ES-I3 (cell line): ENCODE measurements around the gene CLEC5A.

ENCODE experiments used
- H3K36me3 ChIP-seq: 2 replicates; pipeline ENCODE4 v1.6.1; 2013; ENCODE audit warnings: mild to moderate bottlenecking, low read length, control low read depth, moderate library complexity; ENCODE audit not compliant: insufficient read depth
- H3K4me1 ChIP-seq: 2 replicates; pipeline ENCODE4 v1.6.1; 2013; ENCODE audit warnings: mild to moderate bottlenecking, control low read depth, low read length; ENCODE audit not compliant: insufficient read depth
- H3K9ac ChIP-seq: 2 replicates; pipeline ENCODE4 v1.6.1; 2013; ENCODE audit warnings: low read depth, mild to moderate bottlenecking, low read length, moderate library complexity
- H3K9me3 ChIP-seq: 2 replicates; pipeline ENCODE4 v1.6.1; 2013; ENCODE audit warnings: mild to moderate bottlenecking, low read length, moderate library complexity; ENCODE audit not compliant: control insufficient read depth, insufficient read depth

The CLEC5A gene

DNA sequence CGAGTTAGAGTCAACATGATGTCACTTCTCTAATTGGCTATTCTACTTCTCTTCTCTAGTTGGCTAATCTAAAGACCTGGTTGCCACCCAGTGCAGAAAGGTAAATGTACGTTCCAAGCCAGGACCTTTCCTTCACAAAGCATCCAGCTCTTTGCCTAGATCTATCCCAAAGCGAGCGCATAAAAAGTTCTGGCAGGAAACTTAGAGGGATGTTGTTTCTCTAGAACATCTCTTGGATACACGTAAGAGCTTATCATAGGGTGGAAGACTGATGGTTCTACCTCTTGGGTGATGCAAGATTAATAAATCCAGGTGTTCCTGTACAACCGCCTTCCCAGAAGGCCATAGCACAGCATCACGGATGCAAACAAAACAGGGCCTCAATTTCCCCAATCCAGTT, 26.9 kb upstream of the CLEC5A start, which contains the start of gene TAS2R38:
Gene TAS2R38 (minus strand): TSS at position 101 of the 400 bp plus-strand sequence. CDS start 84 bp downstream, at position 17.
- H3K9me3 ChIP-seq: no peaks in the 10 kb centered on the region
- H3K4me1 ChIP-seq: no peaks in the 10 kb centered on the region

DNA sequence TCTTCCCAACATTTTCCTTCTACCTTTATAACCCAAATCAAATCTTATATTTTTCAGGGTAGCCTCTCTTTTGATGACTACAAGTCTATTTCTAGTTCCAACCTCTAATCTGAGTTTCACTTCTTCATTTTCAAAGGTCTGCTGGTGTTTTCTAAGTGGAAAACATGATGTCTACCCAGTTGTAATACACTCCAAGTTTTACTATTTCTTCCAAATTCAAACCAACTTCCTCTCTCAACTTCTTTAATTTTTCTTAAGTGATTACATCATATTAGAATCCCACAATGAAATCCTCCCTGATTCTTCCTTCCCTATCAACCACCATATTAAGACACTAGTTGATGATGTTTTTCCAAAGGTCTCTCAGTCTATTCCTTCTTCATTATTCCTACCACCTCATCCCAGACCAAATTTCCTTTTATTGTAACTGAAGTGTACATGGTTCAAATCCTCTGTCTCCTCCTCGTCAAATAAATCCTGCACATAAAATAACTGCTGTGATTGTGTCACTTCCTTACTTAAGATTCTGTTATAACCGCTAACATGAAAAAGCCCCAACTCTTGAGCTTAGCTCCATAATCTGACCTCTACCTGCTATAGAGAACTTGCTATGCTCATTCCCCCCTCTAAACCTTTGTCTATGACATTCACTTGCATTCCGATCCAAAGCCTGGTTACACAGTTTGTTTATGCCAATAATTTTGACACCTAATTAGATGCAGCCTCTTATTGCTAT, 14.1 kb upstream of the CLEC5A start:
- Histone ChIP-seq H3K9me3 (no peaks in the 10 kb centered on the region), H3K36me3 (no peaks in the 10 kb centered on the region), H3K9ac (no peak overlapping the region), H3K4me1 (no peaks in the 10 kb centered on the region)

More for the DNA sequence above, 26.9 kb upstream of the CLEC5A start, which contains the start of gene TAS2R38:
- no peak within 1 kb of the TSS for H3K9ac ChIP-seq
- no peaks in the 10 kb centered on the region for H3K36me3 ChIP-seq

DNA sequence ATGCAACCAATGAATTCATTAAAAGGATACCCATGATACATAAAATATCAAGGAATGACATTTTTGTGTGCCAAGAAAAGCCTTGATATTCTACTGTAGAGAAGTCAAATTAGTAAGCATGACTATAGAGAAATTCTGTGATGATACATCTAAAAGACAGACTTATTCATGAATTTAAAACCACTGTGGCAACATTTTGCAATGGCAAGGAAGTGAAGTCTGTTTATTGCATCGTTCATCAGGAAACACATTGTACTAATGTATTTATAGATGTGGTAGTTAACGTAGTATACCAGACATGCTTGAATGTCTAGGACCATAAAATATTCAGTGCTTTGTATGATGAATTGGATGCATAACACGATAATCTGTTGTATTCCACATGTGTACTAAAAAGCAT, 9.3 kb upstream of the CLEC5A start:
- Histone ChIP-seq H3K4me1 (peaks cover 9% of the 10 kb centered on the region), H3K9ac (no peak overlapping the region), H3K36me3 (no peaks in the 10 kb centered on the region), H3K9me3 (no peaks in the 10 kb centered on the region)

DNA sequence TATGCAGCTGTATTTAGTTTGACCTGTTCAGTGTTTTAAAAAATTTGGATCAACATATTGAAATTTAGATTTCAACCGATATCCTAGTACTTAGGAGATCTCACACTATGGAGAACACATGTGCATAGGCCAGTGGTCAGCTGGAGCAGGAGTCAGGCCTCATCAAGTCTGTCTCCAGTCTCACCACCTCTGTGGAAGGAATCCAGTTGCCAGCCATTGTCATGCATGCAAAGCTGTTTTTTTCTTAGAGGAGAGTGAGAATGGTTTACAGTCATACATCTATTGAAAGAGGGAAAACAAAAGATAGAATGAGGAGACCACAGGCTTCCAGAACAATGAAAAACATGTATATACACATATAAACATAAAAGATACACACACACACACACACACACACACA, 7.6 kb upstream of the CLEC5A start:
- no peak overlapping the region for H3K9ac ChIP-seq
- H3K4me1 ChIP-seq: peaks cover 9% of the 10 kb centered on the region
- no peaks in the 10 kb centered on the region for H3K9me3 ChIP-seq
- no peaks in the 10 kb centered on the region for H3K36me3 ChIP-seq

DNA sequence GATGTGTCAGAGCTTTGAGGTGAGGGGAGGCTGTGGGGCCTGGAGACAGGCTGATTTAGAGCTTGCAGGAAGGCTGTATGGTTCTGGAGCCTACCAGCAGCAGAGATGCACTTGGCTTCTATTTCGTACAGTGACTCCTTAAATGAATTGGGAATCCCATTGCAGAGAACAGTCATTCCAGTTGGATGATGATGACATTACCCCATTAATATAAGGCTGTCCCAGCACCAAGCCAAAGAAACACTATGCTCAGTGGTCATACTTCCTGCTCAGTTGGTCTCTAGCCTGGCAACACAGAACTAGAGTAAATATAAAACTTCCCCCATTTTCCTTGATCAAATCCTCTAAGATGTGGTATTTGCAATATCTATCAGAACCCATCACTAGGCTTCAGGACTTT, 5.7 kb upstream of the CLEC5A start:
- Histone ChIP-seq H3K9me3 (no peaks in the 10 kb centered on the region), H3K9ac (no peak overlapping the region), H3K36me3 (no peaks in the 10 kb centered on the region), H3K4me1 (peaks cover 9% of the 10 kb centered on the region)

DNA sequence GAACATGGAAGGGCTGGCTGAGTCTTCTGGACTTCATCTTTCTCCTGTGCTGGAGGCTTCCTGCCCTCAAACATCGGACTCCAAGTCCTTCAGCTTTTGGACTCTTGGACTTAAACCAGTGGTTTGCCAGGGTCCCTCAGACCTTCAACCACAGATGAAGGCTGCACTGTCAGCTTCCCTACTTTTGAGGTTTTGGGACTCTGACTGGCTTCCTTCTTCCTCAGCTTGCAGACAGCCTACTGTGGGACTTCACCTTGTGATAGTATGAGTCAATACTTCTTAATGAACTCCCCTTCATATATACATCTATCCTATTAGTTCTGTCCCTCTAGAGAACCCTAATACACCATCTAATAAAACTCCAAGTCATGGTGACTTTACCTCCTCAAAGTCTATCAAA, 4.0 kb upstream of the CLEC5A start:
- no peak overlapping the region for H3K9ac ChIP-seq
- H3K9me3 ChIP-seq: no peaks in the 10 kb centered on the region
- H3K4me1 ChIP-seq: peaks cover 9% of the 10 kb centered on the region
- H3K36me3 ChIP-seq: no peaks in the 10 kb centered on the region

DNA sequence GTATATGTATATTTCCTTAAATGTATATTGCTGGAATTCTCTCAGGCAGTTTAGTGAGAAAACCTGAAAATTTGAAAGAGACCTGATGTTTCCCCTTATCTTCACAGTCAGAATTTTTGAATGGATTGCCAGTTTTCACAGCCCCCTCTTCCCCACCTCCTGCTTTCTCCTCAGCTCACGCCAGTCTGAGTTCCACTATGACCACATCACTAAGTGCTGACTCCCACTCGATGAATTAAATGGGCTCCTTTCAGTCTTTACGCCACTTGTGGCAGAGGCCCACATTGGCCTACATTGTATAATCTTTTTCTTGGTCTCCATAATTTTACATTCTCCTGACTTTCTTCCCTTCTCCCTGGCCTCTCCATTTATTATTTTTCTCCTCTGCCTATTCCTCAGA, 3.1 kb upstream of the CLEC5A start:
- no peaks in the 10 kb centered on the region for H3K36me3 ChIP-seq
- H3K4me1 ChIP-seq: peaks cover 9% of the 10 kb centered on the region
- no peak overlapping the region for H3K9ac ChIP-seq
- no peaks in the 10 kb centered on the region for H3K9me3 ChIP-seq

DNA sequence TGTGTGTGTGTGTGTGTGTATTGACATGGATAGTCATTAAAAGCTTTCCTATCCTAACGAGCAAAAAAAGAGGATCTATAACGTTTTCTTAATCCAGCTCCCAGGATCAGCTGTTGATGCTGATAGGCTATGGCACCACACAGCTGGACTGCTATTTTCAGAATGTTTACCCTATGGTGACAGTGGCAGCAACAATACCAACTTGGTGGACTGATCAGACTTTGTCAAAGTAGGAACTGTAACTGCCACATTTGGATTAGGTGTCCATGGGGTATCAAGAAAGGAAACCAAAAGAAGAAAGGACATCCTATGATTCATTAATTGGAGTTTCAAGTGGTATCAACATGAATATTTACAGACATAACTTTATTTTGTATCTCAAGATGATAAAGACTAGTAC, 2.7 kb upstream of the CLEC5A start:
- Histone ChIP-seq H3K4me1 (peaks cover 5% of the 10 kb centered on the region), H3K9ac (no peak overlapping the region), H3K36me3 (no peaks in the 10 kb centered on the region), H3K9me3 (no peaks in the 10 kb centered on the region)

DNA sequence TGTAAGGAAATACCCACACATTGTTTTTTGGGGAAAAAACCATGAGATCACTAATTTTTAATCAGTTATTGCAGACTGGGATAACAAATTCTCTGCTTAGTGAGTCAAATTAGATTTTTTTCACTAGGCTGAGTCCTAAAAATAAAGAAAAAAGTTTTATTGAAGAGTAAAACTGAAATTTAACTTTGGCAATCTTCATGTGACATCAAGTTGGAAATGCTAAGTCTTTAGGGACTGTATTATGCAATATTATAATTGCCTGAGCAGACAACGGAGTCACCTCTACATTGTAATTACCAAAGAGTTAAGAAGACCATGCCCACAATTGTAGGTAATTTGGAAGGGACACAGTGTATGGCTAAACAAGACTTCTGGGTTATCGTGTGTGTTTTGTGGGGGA, 2.2 kb upstream of the CLEC5A start:
- Histone ChIP-seq H3K4me1 (peaks cover under 1% of the 10 kb centered on the region; the same call in 1 of the 2 replicates), H3K9me3 (no peaks in the 10 kb centered on the region), H3K36me3 (no peaks in the 10 kb centered on the region), H3K9ac (no peak overlapping the region)

DNA sequence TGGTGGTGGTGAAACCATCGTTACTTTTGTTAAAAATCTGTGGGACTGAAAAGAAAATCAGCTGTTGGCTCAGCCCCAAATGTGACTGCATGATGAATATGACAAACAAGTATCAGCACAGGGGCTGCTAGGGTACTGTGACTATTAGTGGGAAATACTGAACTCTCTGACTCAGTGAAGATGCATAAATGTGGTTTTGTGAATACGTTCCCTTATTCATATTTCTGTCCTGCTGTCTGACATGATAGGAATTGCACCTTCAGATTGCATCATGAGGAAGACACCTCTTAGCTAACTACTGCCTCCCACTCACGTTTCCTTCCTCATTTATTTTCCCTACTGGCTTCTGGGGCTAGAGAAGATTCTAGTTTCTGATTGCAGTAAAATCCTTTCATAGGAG, 1.4 kb downstream of the CLEC5A start:
- no peaks in the 10 kb centered on the region for H3K36me3 ChIP-seq
- no peak overlapping the region for H3K9ac ChIP-seq
- H3K4me1 ChIP-seq: no peaks in the 10 kb centered on the region
- no peaks in the 10 kb centered on the region for H3K9me3 ChIP-seq

DNA sequence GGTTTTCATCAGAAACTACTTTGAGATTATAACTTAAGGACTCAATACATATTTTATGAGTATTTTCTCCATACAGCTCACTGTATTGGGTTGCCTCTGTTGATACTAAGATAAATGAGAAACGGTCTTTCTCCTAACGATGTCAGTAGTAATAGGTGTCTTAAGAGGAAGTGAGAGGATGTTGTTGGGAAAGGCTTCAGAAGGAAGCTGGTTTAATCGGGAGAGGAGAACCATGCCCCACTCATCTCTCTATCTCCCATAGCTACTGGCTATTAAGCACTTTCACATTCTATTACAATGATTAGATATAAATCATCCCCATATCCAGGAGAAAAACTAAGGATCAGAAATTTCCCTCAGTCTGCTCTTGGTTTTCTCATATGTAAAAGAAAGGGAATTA, 2.0 kb downstream of the CLEC5A start:
- Histone ChIP-seq H3K9me3 (no peaks in the 10 kb centered on the region), H3K9ac (no peak overlapping the region)

DNA sequence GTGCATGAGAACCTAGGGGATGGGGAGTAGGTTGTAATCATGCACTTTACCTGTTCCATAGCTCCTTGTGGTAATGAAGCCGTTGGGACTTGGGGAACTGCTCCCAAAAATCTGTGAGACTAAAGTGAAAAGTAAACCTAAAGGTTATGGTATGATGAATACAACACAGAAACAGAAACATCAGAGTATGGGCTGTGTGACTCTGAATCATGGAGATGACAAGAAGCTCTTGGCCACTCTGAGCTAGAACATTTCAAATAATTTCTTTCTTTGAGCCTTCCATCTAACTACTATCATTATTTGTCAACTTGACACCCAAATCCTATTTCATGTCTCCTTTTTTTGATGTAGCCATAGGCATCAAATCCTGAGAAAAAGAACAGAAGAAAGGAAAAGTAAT, 2.9 kb downstream of the CLEC5A start:
- no peaks in the 10 kb centered on the region for H3K9me3 ChIP-seq
- no peaks in the 10 kb centered on the region for H3K36me3 ChIP-seq
- H3K9ac ChIP-seq: no peak overlapping the region
- H3K4me1 ChIP-seq: no peaks in the 10 kb centered on the region

More for the DNA sequence above, 2.0 kb downstream of the CLEC5A start:
- Histone ChIP-seq H3K4me1 (no peaks in the 10 kb centered on the region), H3K36me3 (no peaks in the 10 kb centered on the region)

DNA sequence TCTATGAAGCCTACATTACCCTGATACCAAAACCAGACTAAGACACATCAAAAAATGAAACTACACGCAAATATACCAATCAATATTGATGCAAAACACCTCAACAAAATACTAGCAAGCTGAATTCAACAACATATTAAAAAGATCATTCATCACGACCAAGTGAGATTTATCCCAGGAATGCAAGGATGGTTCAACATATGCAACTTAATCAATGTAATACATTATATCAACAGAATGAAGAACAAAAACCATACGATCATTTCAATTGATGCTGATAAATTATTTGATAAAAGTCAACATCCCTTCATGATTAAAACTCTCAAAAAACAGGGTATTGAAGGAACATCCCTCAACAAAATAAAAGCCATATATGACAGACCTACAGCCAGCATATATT, 5.7 kb downstream of the CLEC5A start:
- H3K36me3 ChIP-seq: no peaks in the 10 kb centered on the region
- H3K9me3 ChIP-seq: no peaks in the 10 kb centered on the region
- no peaks in the 10 kb centered on the region for H3K4me1 ChIP-seq
- H3K9ac ChIP-seq: no peak overlapping the region

DNA sequence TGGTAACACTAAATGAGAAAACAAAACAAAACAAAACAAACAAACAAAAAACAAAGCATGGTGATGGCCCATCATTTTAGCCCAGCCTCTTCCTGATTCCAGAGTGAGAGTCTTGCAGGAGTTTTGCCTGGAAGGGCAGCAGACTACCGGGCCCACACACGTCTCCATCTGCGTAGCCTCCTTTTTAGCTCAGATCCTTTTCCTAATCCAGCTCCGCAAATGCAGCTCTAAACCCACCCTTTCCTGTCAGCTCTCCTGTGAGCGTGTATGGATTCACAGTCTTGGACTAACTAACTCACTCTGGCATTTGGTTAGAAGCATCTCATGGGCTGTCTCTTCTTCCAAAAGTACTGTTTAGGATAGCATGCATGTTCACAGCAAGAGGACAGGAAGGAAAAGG, 16.6 kb downstream of the CLEC5A start:
- Histone ChIP-seq H3K36me3 (no peaks in the 10 kb centered on the region), H3K9me3 (no peaks in the 10 kb centered on the region), H3K4me1 (peaks cover 22% of the 10 kb centered on the region), H3K9ac (no peak overlapping the region)

DNA sequence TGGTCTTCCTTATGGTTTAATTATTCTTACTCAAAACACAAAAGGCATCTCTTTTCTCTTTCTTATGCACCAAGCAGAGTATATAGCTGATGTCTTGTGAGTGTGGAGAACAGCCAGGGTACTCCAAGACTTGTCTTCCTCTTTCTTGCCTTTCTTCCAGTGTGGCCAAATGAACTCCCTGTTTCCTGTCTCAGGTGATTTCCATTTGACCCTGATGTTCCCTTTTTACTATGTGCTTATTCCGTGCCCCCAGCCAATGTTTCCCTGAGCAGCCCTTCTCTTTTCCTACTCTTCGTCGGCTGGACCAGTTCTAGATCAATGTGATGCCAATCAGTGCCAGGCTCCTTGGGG, 18.0 kb downstream of the CLEC5A start:
- Histone ChIP-seq H3K9me3 (no peaks in the 10 kb centered on the region), H3K9ac (no peak overlapping the region), H3K4me1 (peaks cover 22% of the 10 kb centered on the region), H3K36me3 (no peaks in the 10 kb centered on the region)
